Neutrophil (primary cell): ENCODE measurements around the gene EGFR.

Source experiments
- H3K27ac ChIP-seq: fragments of 200-600 bp; sonication (generic); 2 replicates; pipeline ENCODE4 v1.5.1; 2016; ENCODE audit warnings: mild to moderate bottlenecking, moderate library complexity
- H3K27me3 ChIP-seq: fragments of 200-600 bp; sonication (generic); 2 replicates; pipeline ENCODE4 v1.6.0; 2016; ENCODE audit warnings: mild to moderate bottlenecking
- H3K36me3 ChIP-seq: fragments of 200-600 bp; sonication (generic); 2 replicates; pipeline ENCODE4 v1.5.1; 2017
- H3K4me1 ChIP-seq, 2 experiments: fragments of 200-600 bp in 1 of 2; sonication (generic) in 1 of 2; 1 replicate in 1 of 2; 2 replicates in 1 of 2; pipeline versions ENCODE4 v1.5.1 to v1.6.1; 2013 to 2016; ENCODE audit warnings: low read depth in 1 of 2, low read length in 1 of 2, mild to moderate bottlenecking in 1 of 2, moderate library complexity in 1 of 2; ENCODE audit not compliant: control insufficient read depth in 1 of 2, insufficient read depth in 1 of 2
- H3K4me3 ChIP-seq, 2 experiments: fragments of 200-600 bp in 1 of 2; sonication (generic) in 1 of 2; 1 replicate in 1 of 2; 2 replicates in 1 of 2; pipeline ENCODE4 v1.5.1; 2013 to 2016; ENCODE audit warnings: low read depth in 1 of 2, low read length in 1 of 2, mild to moderate bottlenecking in 1 of 2, moderate library complexity in 1 of 2
- H3K9me3 ChIP-seq: fragments of 200-600 bp; sonication (generic); 2 replicates; pipeline ENCODE4 v1.5.1; 2016
- CTCF ChIP-seq: fragments of 200-600 bp; sonication (generic); IDR thresholded peaks from 2 replicates; pipeline ENCODE4 v1.5.1; 2016; ENCODE audit warnings: antibody characterized with exemption

EGFR gene

GRCh38 chr7:55189146-55189766 lies 170.4 kb downstream of the EGFR start:
- no peaks in the 10 kb centered on the region for H3K4me1 ChIP-seq
- H3K27me3 ChIP-seq: no peaks in the 10 kb centered on the region
- no peaks in the 10 kb centered on the region for H3K36me3 ChIP-seq
- H3K9me3 ChIP-seq: no peaks in the 10 kb centered on the region
- no peak for TF ChIP-seq CTCF
- H3K4me3 ChIP-seq: no peak overlapping the region
- H3K27ac ChIP-seq: no peak overlapping the region

- Histone ChIP-seq H3K4me1 (no peaks in the 10 kb centered on the region), H3K27ac (no peak overlapping the region), H3K9me3 (no peaks in the 10 kb centered on the region), H3K36me3 (no peaks in the 10 kb centered on the region), H3K27me3 (no peaks in the 10 kb centered on the region), H3K4me3 (no peak overlapping the region)
- TF ChIP-seq CTCF: no peak
Observed at GRCh38 chr7:55189878-55190436, 171.1 kb downstream of the EGFR start.

GRCh38 chr7:55190511-55191160 lies 171.8 kb downstream of the EGFR start:
- no peaks in the 10 kb centered on the region for H3K9me3 ChIP-seq
- no peaks in the 10 kb centered on the region for H3K4me1 ChIP-seq
- no peak overlapping the region for H3K4me3 ChIP-seq
- no peaks in the 10 kb centered on the region for H3K36me3 ChIP-seq
- no peak for TF ChIP-seq CTCF
- no peaks in the 10 kb centered on the region for H3K27me3 ChIP-seq
- no peak overlapping the region for H3K27ac ChIP-seq

GRCh38 chr7:55191161-55191925 lies 172.5 kb downstream of the EGFR start:
- Histone ChIP-seq H3K9me3 (no peaks in the 10 kb centered on the region), H3K4me1 (no peaks in the 10 kb centered on the region), H3K27me3 (no peaks in the 10 kb centered on the region), H3K4me3 (no peak overlapping the region), H3K36me3 (no peaks in the 10 kb centered on the region), H3K27ac (no peak overlapping the region)
- TF ChIP-seq CTCF: no peak

- H3K27me3 ChIP-seq: no peaks in the 10 kb centered on the region
- H3K4me1 ChIP-seq: no peaks in the 10 kb centered on the region
- H3K9me3 ChIP-seq: no peaks in the 10 kb centered on the region
- no peak overlapping the region for H3K27ac ChIP-seq
- no peaks in the 10 kb centered on the region for H3K36me3 ChIP-seq
- H3K4me3 ChIP-seq: no peak overlapping the region
- no peak for TF ChIP-seq CTCF
Observed at GRCh38 chr7:55191926-55192692, 173.3 kb downstream of the EGFR start.
